ENCODE measurements around the gene S100B.

- TF ChIP-seq POLR2A (IDR thresholded peaks at IDR 0.05), result no peak
- no peak for TF ChIP-seq CTCF (IDR thresholded peaks at IDR 0.05)
- TF ChIP-seq POLR2AphosphoS5 (IDR thresholded peaks at IDR 0.05), result no peak
Observed at GRCh38 chr21:46570631-46571030, 34.3 kb downstream of the S100B start.

Measured in breast epithelium (tissue), 3 donors.